ENCODE results near the gene NNMT. TPM values are rescaled to one million over a fixed set of nuclear protein-coding genes. Genes with fewer than 3 reads are reported as not detected.

Gene NNMT
- total and polyA plus RNA-seq, 2 donors (not counting 3 experiments of a cell fraction or from before 2014, with no cell fraction given) = 330 to 454 TPM

DNA sequence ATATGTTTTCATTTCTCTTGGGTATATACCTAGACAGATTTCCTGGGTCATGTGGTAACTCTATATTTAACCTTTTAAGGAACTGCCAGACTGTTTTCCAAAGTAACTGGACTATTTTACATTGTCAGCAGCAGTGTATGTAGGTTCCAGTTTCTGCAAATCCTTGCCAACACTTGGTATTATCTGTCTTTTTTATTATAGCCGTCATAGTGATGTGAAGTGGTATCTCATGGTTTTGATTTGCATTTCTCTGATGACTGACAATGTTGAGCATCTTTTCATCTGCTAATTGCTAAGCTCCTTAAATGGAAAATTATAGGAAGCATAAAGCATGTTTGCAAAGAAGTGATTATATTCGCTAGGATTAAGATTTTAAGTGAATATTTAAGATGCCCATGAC is 13.9 kb downstream of the NNMT start:
- no peak overlapping the region for H3K9ac ChIP-seq (replicated peaks; ENCODE audit: extremely low read depth, insufficient read depth, low read length)
- DNase-seq (ENCODE audit: low read depth, low spot score) (no peak), FAIRE-seq (no peak)
- BruUV-seq (replicated peaks) = no TSS peak
- no peak overlapping the region for H2AFZ ChIP-seq (ENCODE audit: low read depth, low read length)
- ChIA-PET CTCF (interaction anchor here (1.0 to 4.5 kb wide), 3 partner anchors 8 to 277 kb away, joined by 3 to 41 read pairs (median 3); no protein-coding TSS in a partner anchor), POLR2A (interaction anchor here (3.9 kb wide), 1 partner anchor 14 kb away, joined by 33 read pairs; the partner anchor contains the start of gene NNMT)
- H3K27me3 ChIP-seq (ENCODE audit: control insufficient read depth in 2 of 2, insufficient read depth in 2 of 2, low read length in 2 of 2) = no peaks in the 10 kb centered on the region
- no peaks in the 10 kb centered on the region for H3K9me3 ChIP-seq (replicated peaks; ENCODE audit: control insufficient read depth, insufficient read depth, low read length)
- peaks cover 26% of the 10 kb centered on the region for H3K4me1 ChIP-seq (ENCODE audit: control insufficient read depth, extremely low read depth, insufficient read depth, low read length)
- peaks cover 11 to 21% of the 10 kb centered on the region in 2 experiments for H3K36me3 ChIP-seq (ENCODE audit: control insufficient read depth in 2 of 2, extremely low read depth in 1 of 2, insufficient read depth in 2 of 2, low read length in 2 of 2)
- H3K4me3 ChIP-seq (replicated peaks in 1 of 3; ENCODE audit: insufficient read depth in 1 of 3, low read depth in 1 of 3, low read length in 3 of 3) = no peak overlapping the region
- no peak overlapping the region for H3K4me2 ChIP-seq (ENCODE audit: insufficient read depth, low read length)
- H3K79me2 ChIP-seq (ENCODE audit: control insufficient read depth, insufficient read depth, low read length) = peaks cover 62% of the 10 kb centered on the region
- dilution Hi-C loops (cut with MboI; ENCODE audit: extremely low pct_ligation_motif_present, low sequenced_read_pairs) (no loop called here), intact Hi-C loops (cut with micrococcal nuclease) (no loop called here)
- no peak overlapping the region for H3K27ac ChIP-seq (ENCODE audit: insufficient read depth, low read depth, low read length)
- TF ChIP-seq GATA2 (IDR thresholded peaks at IDR 0.05; ENCODE audit: insufficient read depth, insufficient read length, low read depth, low read length) = no peak
- TF ChIP-seq, protein P1, sequence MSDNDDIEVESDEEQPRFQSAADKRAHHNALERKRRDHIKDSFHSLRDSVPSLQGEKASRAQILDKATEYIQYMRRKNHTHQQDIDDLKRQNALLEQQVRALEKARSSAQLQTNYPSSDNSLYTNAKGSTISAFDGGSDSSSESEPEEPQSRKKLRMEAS (IDR thresholded peaks at IDR 0.05; ENCODE audit: insufficient read depth, insufficient read length) = no peak
- no peak for TF ChIP-seq FOS (IDR thresholded peaks at IDR 0.05; ENCODE audit: borderline replicate concordance, insufficient read depth, low read length)
- TF ChIP-seq, protein P2, sequence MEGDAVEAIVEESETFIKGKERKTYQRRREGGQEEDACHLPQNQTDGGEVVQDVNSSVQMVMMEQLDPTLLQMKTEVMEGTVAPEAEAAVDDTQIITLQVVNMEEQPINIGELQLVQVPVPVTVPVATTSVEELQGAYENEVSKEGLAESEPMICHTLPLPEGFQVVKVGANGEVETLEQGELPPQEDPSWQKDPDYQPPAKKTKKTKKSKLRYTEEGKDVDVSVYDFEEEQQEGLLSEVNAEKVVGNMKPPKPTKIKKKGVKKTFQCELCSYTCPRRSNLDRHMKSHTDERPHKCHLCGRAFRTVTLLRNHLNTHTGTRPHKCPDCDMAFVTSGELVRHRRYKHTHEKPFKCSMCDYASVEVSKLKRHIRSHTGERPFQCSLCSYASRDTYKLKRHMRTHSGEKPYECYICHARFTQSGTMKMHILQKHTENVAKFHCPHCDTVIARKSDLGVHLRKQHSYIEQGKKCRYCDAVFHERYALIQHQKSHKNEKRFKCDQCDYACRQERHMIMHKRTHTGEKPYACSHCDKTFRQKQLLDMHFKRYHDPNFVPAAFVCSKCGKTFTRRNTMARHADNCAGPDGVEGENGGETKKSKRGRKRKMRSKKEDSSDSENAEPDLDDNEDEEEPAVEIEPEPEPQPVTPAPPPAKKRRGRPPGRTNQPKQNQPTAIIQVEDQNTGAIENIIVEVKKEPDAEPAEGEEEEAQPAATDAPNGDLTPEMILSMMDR (IDR thresholded peaks at IDR 0.05; ENCODE audit: extremely low read depth in 1 of 2, insufficient read depth in 1 of 2, low read depth in 1 of 2, low read length in 2 of 2) = no peak
- no peak for TF ChIP-seq JUN (IDR thresholded peaks at IDR 0.05; ENCODE audit: borderline replicate concordance, insufficient read depth, insufficient read length, low read depth)
- TF ChIP-seq EZH2 (IDR thresholded peaks at IDR 0.05; ENCODE audit: borderline replicate concordance, low read depth, low read length, severe bottlenecking) = no peak
- no peak for TF ChIP-seq POLR2AphosphoS5 (IDR thresholded peaks at IDR 0.05; ENCODE audit: insufficient read depth, low read depth, low read length)
- no peak for TF ChIP-seq POLR2A (IDR thresholded peaks at IDR 0.05; ENCODE audit: low read depth, low read length)
- TF ChIP-seq MYC (IDR thresholded peaks at IDR 0.05; ENCODE audit: low read depth, low read length) = no peak
- H4K20me1 ChIP-seq (replicated peaks; ENCODE audit: control insufficient read depth, extremely low read depth, insufficient read depth, low read length) = no peaks in the 10 kb centered on the region
- H3K9me1 ChIP-seq (replicated peaks; ENCODE audit: control insufficient read depth, extremely low read depth, insufficient read depth, low read length) = no peaks in the 10 kb centered on the region

Data from endothelial cell of umbilical vein (primary cell).